SU-DHL-6 (cell line): ENCODE measurements around the gene BANP.

Experiments
- H2AFZ ChIP-seq: fragments of 200-600 bp; sonication (generic); 2 replicates; pipeline ENCODE4 v1.6.1; 2014; ENCODE audit warnings: low read depth, mild to moderate bottlenecking, moderate library complexity, mixed read lengths, antibody characterized with exemption, low read length; ENCODE audit not compliant: severe bottlenecking
- H3F3A ChIP-seq: fragments of 200-600 bp; shearing (Covaris generic); 2 replicates; pipeline ENCODE4 v1.6.0; 2016; ENCODE audit warnings: antibody characterized with exemption, mild to moderate bottlenecking; ENCODE audit not compliant: insufficient read depth
- H3K27ac ChIP-seq: fragments of 200-600 bp; sonication (generic); 2 replicates; pipeline ENCODE4 v1.5.1; 2016; ENCODE audit warnings: low read depth, mild to moderate bottlenecking, low read length, moderate library complexity, mixed read lengths
- H3K27me3 ChIP-seq: fragments of 200-600 bp; sonication (generic), shearing (Covaris generic); 2 replicates; pipeline ENCODE4 v1.6.0; 2014; ENCODE audit warnings: mild to moderate bottlenecking, low read length
- H3K36me3 ChIP-seq: fragments of 200-600 bp; sonication (generic); 2 replicates; pipeline ENCODE4 v1.6.1; 2014; ENCODE audit warnings: mild to moderate bottlenecking, low read length, mixed read lengths
- H3K4me2 ChIP-seq: fragments of 300-600, 200-600 bp; shearing (Covaris generic), sonication (generic); 2 replicates; pipeline ENCODE4 v1.6.0; 2014; ENCODE audit warnings: low read length, low read depth, mild to moderate bottlenecking; ENCODE audit not compliant: poor library complexity, severe bottlenecking
- H3K4me3 ChIP-seq: fragments of 200-600 bp; sonication (generic); 2 replicates; pipeline ENCODE4 v1.5.1; 2014; ENCODE audit warnings: antibody characterized with exemption, low read length, mild to moderate bottlenecking, mixed read lengths; ENCODE audit not compliant: insufficient read depth, poor library complexity, severe bottlenecking
- H3K79me2 ChIP-seq: fragments of 200-600 bp; sonication (generic); 2 replicates; pipeline ENCODE4 v1.6.1; 2014; ENCODE audit warnings: mild to moderate bottlenecking, low read length, moderate library complexity; ENCODE audit not compliant: insufficient read depth
- H3K9ac ChIP-seq: fragments of 200-600 bp; sonication (generic); 2 replicates; pipeline ENCODE4 v1.7.0; 2014; ENCODE audit warnings: mild to moderate bottlenecking, low read length
- H3K9me2 ChIP-seq: fragments of 200-600 bp; sonication (generic); replicated peaks from 2 replicates; pipeline ENCODE4 v1.6.1; 2014; ENCODE audit warnings: low read length; ENCODE audit not compliant: insufficient read depth
- H3K9me3 ChIP-seq: fragments of 200-600 bp; sonication (generic); 2 replicates; pipeline ENCODE4 v1.6.1; 2014; ENCODE audit warnings: low read length, mixed read lengths; ENCODE audit not compliant: insufficient read depth
- H4K20me1 ChIP-seq: fragments of 200-600 bp; sonication (generic); 2 replicates; pipeline ENCODE4 v1.6.1; 2014; ENCODE audit warnings: low read depth, mild to moderate bottlenecking, antibody characterized with exemption, low read length, moderate library complexity, mixed read lengths
- EZH2phosphoT487 ChIP-seq: fragments of 200-600 bp; sonication (generic), shearing (Covaris generic); conservative IDR thresholded peaks from 2 replicates; pipeline ENCODE4 v1.6.1; 2018; ENCODE audit warnings: mild to moderate bottlenecking, antibody characterized with exemption, low read length, moderate library complexity, mixed read lengths
- TF ChIP-seq, protein P1 (sequence below): fragments of 200-600 bp; sonication (generic); IDR thresholded peaks from one replicate; pipeline ENCODE4 v1.5.1; 2017; ENCODE audit warnings: antibody characterized with exemption, mild to moderate bottlenecking, low read length, moderate library complexity; ENCODE audit not compliant: insufficient read depth, poor library complexity, severe bottlenecking

Gene BANP

DNA sequence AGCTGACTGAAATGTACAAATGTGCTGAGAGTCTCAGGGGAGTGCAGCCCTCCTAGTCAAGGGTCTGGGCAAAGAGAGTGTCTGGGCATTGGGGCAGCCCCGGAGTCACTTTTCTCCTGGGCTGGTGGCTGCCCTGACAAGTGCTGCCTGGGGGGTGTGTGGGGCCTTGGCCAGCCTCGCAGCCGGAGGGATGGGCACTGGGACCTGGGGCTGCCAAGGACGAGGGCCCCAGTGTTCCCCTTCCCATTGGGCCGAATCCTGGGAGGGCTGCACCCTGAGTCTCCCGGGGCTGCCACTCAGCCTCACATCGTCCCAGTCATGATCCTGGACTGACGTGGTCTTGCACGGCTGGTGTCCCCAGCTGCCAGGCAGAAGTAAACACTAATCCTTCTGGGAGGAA is 132.3 kb downstream of the BANP start:
- Histone ChIP-seq H3K4me2 (no peak overlapping the region), H3K9me2 (no peaks in the 10 kb centered on the region), H3K4me3 (no peak overlapping the region), H2AFZ (no peak overlapping the region), H3K9ac (no peak overlapping the region), H3K9me3 (no peaks in the 10 kb centered on the region), H3K79me2 (no peaks in the 10 kb centered on the region), H4K20me1 (no peaks in the 10 kb centered on the region), H3K36me3 (no peaks in the 10 kb centered on the region), H3F3A (no peaks in the 10 kb centered on the region), H3K27me3 (no peaks in the 10 kb centered on the region), H3K27ac (no peak overlapping the region)
- no peak for TF ChIP-seq EZH2phosphoT487

DNA sequence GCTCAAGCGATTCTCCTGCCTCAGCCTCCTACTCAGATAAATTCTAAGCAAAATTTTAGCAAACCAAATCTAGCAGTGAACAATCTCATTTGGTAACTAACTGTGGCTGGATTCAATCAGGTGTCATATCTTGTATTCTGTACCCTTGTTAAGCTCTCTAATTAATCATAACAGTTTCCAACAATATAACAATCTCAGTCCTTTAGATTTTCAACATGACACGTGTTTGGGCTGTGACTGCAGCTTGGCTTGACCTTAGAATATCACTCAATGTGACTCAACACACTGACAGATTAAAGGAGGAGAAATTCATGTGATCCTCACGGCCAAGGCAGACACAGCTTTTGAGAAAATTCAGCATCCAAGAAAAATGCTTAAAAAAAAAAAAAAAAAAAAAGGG is 133.6 kb downstream of the BANP start:
- Histone ChIP-seq H3K4me3 (no peak overlapping the region), H3K36me3 (no peaks in the 10 kb centered on the region), H3K9me3 (no peaks in the 10 kb centered on the region), H3F3A (no peaks in the 10 kb centered on the region), H3K27ac (no peak overlapping the region), H3K9me2 (no peaks in the 10 kb centered on the region), H4K20me1 (no peaks in the 10 kb centered on the region), H3K9ac (no peak overlapping the region), H3K79me2 (no peaks in the 10 kb centered on the region), H3K4me2 (no peak overlapping the region), H3K27me3 (no peaks in the 10 kb centered on the region), H2AFZ (no peak overlapping the region)
- TF ChIP-seq, protein P1, sequence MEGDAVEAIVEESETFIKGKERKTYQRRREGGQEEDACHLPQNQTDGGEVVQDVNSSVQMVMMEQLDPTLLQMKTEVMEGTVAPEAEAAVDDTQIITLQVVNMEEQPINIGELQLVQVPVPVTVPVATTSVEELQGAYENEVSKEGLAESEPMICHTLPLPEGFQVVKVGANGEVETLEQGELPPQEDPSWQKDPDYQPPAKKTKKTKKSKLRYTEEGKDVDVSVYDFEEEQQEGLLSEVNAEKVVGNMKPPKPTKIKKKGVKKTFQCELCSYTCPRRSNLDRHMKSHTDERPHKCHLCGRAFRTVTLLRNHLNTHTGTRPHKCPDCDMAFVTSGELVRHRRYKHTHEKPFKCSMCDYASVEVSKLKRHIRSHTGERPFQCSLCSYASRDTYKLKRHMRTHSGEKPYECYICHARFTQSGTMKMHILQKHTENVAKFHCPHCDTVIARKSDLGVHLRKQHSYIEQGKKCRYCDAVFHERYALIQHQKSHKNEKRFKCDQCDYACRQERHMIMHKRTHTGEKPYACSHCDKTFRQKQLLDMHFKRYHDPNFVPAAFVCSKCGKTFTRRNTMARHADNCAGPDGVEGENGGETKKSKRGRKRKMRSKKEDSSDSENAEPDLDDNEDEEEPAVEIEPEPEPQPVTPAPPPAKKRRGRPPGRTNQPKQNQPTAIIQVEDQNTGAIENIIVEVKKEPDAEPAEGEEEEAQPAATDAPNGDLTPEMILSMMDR = no peak
- TF ChIP-seq EZH2phosphoT487 = no peak

DNA sequence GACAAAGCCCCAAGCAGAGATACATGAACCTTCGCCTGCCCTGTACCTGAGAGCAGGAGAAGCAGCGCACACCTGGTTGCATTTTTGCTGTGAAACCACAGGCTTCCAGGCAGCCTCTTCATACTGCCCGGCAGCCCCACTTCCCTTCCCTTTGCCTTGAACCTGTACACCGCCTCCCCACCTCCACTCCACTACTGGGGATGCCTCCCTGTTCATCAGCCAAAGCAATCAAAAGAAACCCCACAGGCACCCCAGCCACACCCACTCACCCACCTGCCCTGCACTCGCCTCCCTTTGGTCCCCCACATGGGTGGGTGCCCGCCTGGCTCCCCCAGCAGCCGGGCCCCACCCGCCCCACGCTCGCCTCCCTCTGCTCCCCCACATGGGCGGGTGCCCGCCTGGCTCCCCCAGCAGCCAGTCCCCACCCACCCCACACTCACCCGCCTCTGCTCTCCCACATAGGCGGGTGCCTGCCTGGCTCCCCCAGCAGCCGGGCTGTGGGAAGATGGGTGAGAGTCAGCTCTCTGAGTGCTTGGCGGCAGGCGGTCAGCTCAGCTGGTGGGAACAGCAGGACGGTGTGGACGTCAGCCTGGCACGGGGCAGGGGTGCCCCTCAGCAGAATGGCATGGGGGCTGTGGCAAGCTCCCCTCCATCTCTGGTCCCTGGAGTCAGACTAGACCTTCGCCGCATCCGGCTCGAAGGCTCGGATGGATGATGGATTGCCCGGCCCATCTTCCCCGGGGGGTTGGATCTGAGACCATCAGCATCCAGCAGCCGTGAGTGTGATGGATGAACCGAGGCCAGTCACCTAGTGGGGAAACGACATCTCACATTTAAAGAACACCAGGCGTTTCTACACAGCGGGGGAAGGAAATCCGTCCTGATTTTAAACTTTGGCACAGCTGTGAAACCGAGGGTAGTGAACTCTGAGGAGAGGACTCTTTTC is 135.6 kb downstream of the BANP start:
- H3K4me2 ChIP-seq = no peak overlapping the region
- no peaks in the 10 kb centered on the region for H3K36me3 ChIP-seq
- H4K20me1 ChIP-seq = no peaks in the 10 kb centered on the region
- no peak overlapping the region for H3K4me3 ChIP-seq
- H2AFZ ChIP-seq = no peak overlapping the region
- no peaks in the 10 kb centered on the region for H3K79me2 ChIP-seq
- no peaks in the 10 kb centered on the region for H3K9me2 ChIP-seq
- H3K27ac ChIP-seq = no peak overlapping the region
- no peaks in the 10 kb centered on the region for H3F3A ChIP-seq
- H3K27me3 ChIP-seq = no peaks in the 10 kb centered on the region
- TF ChIP-seq, protein P1 = no peak
- TF ChIP-seq EZH2phosphoT487 = no peak
- no peaks in the 10 kb centered on the region for H3K9me3 ChIP-seq
- no peak overlapping the region for H3K9ac ChIP-seq

DNA sequence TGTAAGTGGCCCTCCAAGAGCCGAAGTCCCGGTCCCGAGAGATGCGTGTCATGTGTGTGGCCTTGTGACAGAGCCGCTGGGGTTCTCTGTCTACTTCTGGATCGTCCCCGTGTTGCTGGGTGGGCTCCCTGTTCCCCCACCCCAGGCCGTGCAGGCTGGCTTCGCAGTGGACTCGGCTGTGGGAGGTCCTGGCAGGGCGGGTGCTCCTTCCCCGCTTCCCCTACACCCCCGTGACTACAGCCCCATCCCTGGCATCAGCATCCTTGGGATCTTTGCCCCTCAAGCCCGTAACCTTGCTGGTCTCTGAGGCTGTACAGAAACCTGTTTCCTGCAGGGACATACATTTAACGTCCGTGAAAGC is 136.3 kb downstream of the BANP start:
- Histone ChIP-seq H3K4me2 (no peak overlapping the region), H3K9me2 (no peaks in the 10 kb centered on the region), H3K9me3 (no peaks in the 10 kb centered on the region), H4K20me1 (no peaks in the 10 kb centered on the region), H3K27ac (no peak overlapping the region), H3K27me3 (no peaks in the 10 kb centered on the region), H3F3A (no peaks in the 10 kb centered on the region), H3K9ac (no peak overlapping the region), H3K36me3 (no peaks in the 10 kb centered on the region), H3K79me2 (no peaks in the 10 kb centered on the region), H2AFZ (no peak overlapping the region), H3K4me3 (no peak overlapping the region)
- TF ChIP-seq EZH2phosphoT487 = no peak
- TF ChIP-seq, protein P1 = no peak
